HL-60 (cell line): ENCODE measurements around the gene DNAH2.

Experiments used
- CTCF ChIP-seq: IDR thresholded peaks from one replicate; pipeline ENCODE4 v1.5.1; 2011; ENCODE audit warnings: low read length, control low read depth, inconsistent platforms; ENCODE audit not compliant: insufficient read depth
- GABPA ChIP-seq: IDR thresholded peaks from 2 replicates; pipeline ENCODE4 v1.6.1; 2012; ENCODE audit warnings: low read depth

- TF ChIP-seq CTCF (no peak), GABPA (no peak)
Measured at GRCh38 chr17:7823581-7824001, 106.0 kb downstream of the DNAH2 start.
